Activated CD4-positive, alpha-beta T cell treated with anti-CD3 and anti-CD28 coated beads for 36 hours (primary cell): ENCODE measurements around the gene DEFB115. TPM values are rescaled to one million over a fixed set of nuclear protein-coding genes. Genes with fewer than 3 reads are reported as not detected.
"Not testable (repeated sequence)": the region's sequence is repeated elsewhere in the genome, so short reads cannot be mapped to it uniquely, and the experiment has no call there.

Experiments
- ATAC-seq: fragments of 200-7000 bp; cut with Tn5 transposase; one replicate; pipeline ENCODE4 v1.10.0; 2021; ENCODE audit warnings: mild to moderate bottlenecking, moderate library complexity
- CTCF ChIA-PET: fragments of 350-600 bp; sonication (Branson Sonifier 250); formaldehyde crosslinking; loops from one replicate; lab custom pipeline; 2021; ENCODE audit warnings: antibody characterized with exemption; lab: Charles Lee
- POLR2A ChIA-PET: fragments of 350-600 bp; sonication (Branson Sonifier 250); formaldehyde crosslinking; loops from one replicate; lab custom pipeline; 2021; ENCODE audit warnings: antibody characterized with exemption, inconsistent platforms; lab: Charles Lee
- DNase-seq: peaks from one replicate; pipeline ENCODE4 v3.0.0-alpha.2; 2020
- H3K27ac Mint-ChIP-seq: one replicate; pipeline ENCODE4 v1.8.0; 2021; ENCODE audit warnings: mixed read lengths
- H3K27me3 Mint-ChIP-seq: one replicate; pipeline ENCODE4 v1.8.0; 2021; ENCODE audit warnings: mixed read lengths
- H3K36me3 Mint-ChIP-seq: one replicate; pipeline ENCODE4 v1.8.0; 2021; ENCODE audit warnings: low read depth, mixed read lengths
- H3K4me1 Mint-ChIP-seq: one replicate; pipeline ENCODE4 v1.8.0; 2021; ENCODE audit warnings: mixed read lengths
- H3K4me3 Mint-ChIP-seq: one replicate; pipeline ENCODE4 v1.8.0; 2021; ENCODE audit warnings: mild to moderate bottlenecking, moderate library complexity, mixed read lengths
- H3K9me3 Mint-ChIP-seq: one replicate; pipeline ENCODE4 v1.8.0; 2021; ENCODE audit warnings: low read depth, mixed read lengths
- intact Hi-C, 2 experiments: fragments of 100-400 bp; cut with DNase I in 1 of 2; cut with micrococcal nuclease in 1 of 2; formaldehyde crosslinking; loops; one replicate each; pipeline versions ENCODE4 v1.14.2 to v1.15.1; 2022 to 2024; cut with DNase I, micrococcal nuclease
- total RNA-seq, 2 experiments: library from RNA; stranded (reverse); gene quantifications; one replicate each; pipeline ENCODE4 v1.2.3, GENCODE V29; 2021

Gene DEFB115, protein sequence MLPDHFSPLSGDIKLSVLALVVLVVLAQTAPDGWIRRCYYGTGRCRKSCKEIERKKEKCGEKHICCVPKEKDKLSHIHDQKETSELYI
- total RNA-seq = not detected

DNA sequence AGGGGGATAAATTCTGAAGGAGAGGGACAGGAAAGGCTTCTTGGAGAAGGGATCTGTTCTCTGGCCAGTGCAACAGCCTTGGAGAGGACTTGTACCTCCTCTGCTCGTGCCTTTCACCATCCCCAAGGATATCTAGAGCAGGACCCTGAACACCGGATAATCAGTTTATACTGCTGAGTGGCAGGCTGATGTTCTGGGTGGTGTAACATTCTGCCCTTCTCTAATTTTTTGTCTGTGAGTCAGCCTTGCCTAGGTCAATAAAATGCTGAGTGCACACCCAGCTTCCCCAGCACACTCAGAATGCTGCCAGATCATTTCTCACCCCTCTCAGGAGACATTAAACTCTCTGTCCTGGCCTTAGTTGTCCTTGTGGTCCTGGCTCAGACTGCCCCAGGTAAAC lies at the start of gene DEFB115:
TSS of gene DEFB115 (plus strand) at position 301 of the 400 bp plus-strand sequence. CDS start at position 301, 0 bp downstream.
- no peaks in the 10 kb centered on the region for H3K36me3 Mint-ChIP-seq
- POLR2A ChIA-PET = no interaction called here
- no peak within 1 kb of the TSS for H3K4me3 Mint-ChIP-seq
- no peaks in the 10 kb centered on the region for H3K4me1 Mint-ChIP-seq
- intact Hi-C loops = no loop called here
- DNase-seq (no peak), ATAC-seq (no peak)
- CTCF ChIA-PET = interaction anchor here (0.7 kb wide), 1 partner anchor 66 kb away, joined by 4 read pairs; no protein-coding TSS in a partner anchor
- H3K27ac Mint-ChIP-seq = no peak within 1 kb of the TSS
- peaks cover 9% of the 10 kb centered on the region for H3K9me3 Mint-ChIP-seq
- no peaks in the 10 kb centered on the region for H3K27me3 Mint-ChIP-seq

DNA sequence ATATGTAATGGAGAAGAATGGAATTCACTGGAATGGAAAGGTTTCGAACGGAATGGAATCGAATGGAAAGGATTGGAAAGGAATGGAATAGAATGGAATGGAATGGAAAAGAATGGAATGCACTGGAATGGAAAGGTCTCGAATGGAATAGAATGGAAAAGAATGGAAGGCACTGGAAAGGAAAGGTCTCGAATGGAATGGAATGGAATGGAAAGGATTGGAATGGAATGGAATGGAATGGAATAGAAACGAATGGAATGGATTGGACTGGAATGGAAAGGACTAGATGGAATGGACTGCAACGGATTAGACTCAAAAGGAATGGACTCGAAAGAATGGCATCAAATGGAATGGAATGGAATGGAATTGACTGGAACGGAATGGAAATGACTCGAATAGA lies 20.5 kb upstream of the DEFB115 start:
- ATAC-seq (no peak), DNase-seq (no peak)
- intact Hi-C loops = no loop called here
- Mint-ChIP-seq H3K9me3 (no peaks in the 10 kb centered on the region), H3K36me3 (no peaks in the 10 kb centered on the region), H3K27me3 (no peaks in the 10 kb centered on the region), H3K4me1 (no peaks in the 10 kb centered on the region), H3K27ac (no peak overlapping the region), H3K4me3 (no peak overlapping the region)
- POLR2A ChIA-PET = no interaction called here
- CTCF ChIA-PET = no interaction called here

DNA sequence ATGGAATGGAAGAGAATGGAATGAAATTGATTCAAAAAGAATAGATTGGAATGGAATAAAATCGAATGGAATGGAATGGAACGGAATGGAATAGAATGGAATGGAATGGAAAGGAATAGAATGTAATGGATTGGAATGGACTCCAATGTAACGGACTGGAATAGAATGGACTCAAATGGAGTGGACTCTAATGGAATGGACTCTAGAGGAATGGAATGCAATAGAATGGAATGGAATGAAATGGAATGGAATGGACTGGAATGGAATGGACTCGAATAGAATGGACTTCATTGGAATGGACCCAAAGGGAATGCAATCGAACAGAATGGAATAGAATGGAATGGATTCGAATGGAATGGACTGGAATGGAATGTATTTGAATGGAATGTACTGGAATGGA lies 19.7 kb upstream of the DEFB115 start:
- Mint-ChIP-seq H3K9me3 (no peaks in the 10 kb centered on the region), H3K27me3 (no peaks in the 10 kb centered on the region), H3K4me1 (no peaks in the 10 kb centered on the region), H3K4me3 (no peak overlapping the region), H3K27ac (no peak overlapping the region), H3K36me3 (no peaks in the 10 kb centered on the region)
- DNase-seq (no peak), ATAC-seq (no peak)
- intact Hi-C loops = no loop called here
- ChIA-PET POLR2A (no interaction called here), CTCF (no interaction called here)

DNA sequence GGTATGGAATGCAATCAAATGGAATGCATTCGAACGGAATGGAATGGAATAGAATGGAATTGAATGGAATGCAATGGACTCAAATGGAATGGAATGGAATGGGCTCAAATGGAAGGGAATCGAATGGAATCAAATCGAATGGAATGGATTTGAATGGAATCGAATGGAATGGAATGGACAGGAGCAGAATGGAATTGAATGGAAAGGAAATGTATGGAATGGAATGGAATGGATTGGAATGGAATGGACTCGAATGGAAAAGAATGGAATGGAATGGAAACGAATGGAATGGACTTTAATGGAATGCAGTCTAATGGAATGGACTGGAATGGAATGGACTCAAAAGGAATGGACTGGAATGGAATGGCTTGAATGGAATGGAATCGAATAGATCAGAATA lies 18.3 kb upstream of the DEFB115 start:
- no peak overlapping the region for H3K27ac Mint-ChIP-seq
- H3K4me1 Mint-ChIP-seq = no peaks in the 10 kb centered on the region
- intact Hi-C loops = no loop called here
- POLR2A ChIA-PET = no interaction called here
- CTCF ChIA-PET = no interaction called here
- no peaks in the 10 kb centered on the region for H3K27me3 Mint-ChIP-seq
- ATAC-seq (no peak), DNase-seq (no peak)
- H3K9me3 Mint-ChIP-seq = no peaks in the 10 kb centered on the region
- no peaks in the 10 kb centered on the region for H3K36me3 Mint-ChIP-seq
- no peak overlapping the region for H3K4me3 Mint-ChIP-seq

DNA sequence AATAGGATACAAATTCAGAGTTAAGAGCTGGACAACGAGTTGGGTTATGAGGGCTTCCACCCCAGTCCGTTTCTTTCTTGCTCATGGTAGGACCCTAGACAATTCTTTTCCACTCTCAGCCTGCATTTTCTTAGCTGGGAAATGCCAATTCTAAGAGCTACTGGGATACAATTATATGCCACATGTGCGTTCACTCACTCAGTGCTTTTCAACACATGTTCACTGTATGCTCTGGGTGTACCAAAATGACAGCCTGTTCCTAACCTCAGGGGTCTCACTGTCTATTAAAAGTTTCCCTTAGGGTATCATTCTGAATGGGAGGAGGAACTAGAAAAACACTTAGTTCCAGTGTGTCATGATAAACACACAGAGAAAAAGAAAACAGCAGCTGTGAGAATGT lies 505 bp upstream of the DEFB115 start:
- POLR2A ChIA-PET = no interaction called here
- Mint-ChIP-seq H3K27ac (no peak overlapping the region), H3K27me3 (no peaks in the 10 kb centered on the region), H3K4me1 (no peaks in the 10 kb centered on the region), H3K36me3 (no peaks in the 10 kb centered on the region), H3K4me3 (no peak overlapping the region), H3K9me3 (peaks cover 9% of the 10 kb centered on the region)
- intact Hi-C loops = no loop called here
- DNase-seq (no peak), ATAC-seq (no peak)
- CTCF ChIA-PET = interaction anchor here (0.7 kb wide), 1 partner anchor 66 kb away, joined by 4 read pairs; no protein-coding TSS in a partner anchor

DNA sequence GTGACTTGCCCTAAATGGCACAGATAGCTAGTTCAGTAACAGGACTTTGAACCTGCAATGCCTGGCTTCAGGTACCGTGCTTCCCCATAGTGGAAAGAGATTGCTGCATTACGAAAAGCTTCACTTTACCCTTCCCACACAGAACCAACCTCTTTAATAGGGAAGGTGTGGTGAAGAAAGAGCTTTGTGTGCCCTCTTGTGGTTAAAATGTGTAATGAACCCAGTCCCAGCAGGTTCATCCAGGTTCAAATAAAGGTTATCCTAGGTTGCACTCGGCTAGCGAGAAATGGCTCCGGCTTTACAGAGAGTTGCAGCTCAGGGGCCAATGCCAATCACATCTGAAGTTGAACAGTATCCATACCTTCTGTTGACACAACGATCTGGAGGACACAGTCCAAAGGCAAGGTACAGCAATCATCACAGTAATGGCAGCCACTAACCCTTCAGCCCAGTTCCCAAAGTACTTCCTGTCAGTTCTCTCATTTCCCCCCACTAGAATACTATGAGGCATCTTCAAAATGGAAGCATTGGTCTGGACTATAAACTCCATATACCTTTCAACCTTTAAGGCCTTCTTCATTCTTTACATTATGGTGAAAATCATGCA lies 3.0 kb downstream of the DEFB115 start:
- no peak for ATAC-seq
- Mint-ChIP-seq H3K9me3 (peaks cover 4% of the 10 kb centered on the region), H3K4me3 (no peak overlapping the region), H3K4me1 (no peaks in the 10 kb centered on the region), H3K36me3 (no peaks in the 10 kb centered on the region), H3K27ac (no peak overlapping the region), H3K27me3 (no peaks in the 10 kb centered on the region)
- ChIA-PET POLR2A (no interaction called here), CTCF (interaction anchor here (0.7 to 1.8 kb wide), 4 partner anchors 9 to 278 kb away, joined by 3 to 7 read pairs (median 4); no protein-coding TSS in a partner anchor)
- DNase-seq = no peak
- intact Hi-C loops = loop anchor here in 1 of 2 experiments (2.0 kb wide), 1 partner anchor 52 kb away; no protein-coding TSS in a partner anchor

DNA sequence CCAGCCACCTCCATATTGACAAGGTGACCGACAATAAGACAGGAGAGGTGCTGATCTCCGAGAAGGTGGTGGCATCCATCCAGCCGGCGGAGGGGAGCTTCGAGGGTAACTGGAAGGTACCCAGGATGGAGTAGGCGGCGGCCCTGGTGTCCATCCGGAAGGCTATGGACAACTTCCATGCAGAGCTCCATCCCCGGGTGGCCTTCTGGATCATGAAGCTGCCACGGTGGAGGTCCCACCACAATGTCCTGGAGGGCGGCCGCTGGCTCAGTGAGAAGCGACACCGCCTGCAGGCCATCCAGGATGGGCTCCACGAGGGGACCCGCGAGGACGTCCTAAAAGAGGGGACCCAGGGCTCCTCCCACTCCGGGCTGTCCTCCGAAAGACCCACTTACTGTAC lies 17.0 kb downstream of the DEFB115 start:
- DNase-seq (no peak), ATAC-seq (no peak)
- ChIA-PET CTCF (interaction anchor here (1.2 kb wide), 1 partner anchor 15 kb away, joined by 3 read pairs; no protein-coding TSS in a partner anchor), POLR2A (no interaction called here)
- Mint-ChIP-seq H3K4me3 (no peak overlapping the region), H3K4me1 (no peaks in the 10 kb centered on the region), H3K36me3 (no peaks in the 10 kb centered on the region), H3K27ac (no peak overlapping the region), H3K9me3 (peaks cover 22% of the 10 kb centered on the region), H3K27me3 (no peaks in the 10 kb centered on the region)
- intact Hi-C loops = no loop called here

DNA sequence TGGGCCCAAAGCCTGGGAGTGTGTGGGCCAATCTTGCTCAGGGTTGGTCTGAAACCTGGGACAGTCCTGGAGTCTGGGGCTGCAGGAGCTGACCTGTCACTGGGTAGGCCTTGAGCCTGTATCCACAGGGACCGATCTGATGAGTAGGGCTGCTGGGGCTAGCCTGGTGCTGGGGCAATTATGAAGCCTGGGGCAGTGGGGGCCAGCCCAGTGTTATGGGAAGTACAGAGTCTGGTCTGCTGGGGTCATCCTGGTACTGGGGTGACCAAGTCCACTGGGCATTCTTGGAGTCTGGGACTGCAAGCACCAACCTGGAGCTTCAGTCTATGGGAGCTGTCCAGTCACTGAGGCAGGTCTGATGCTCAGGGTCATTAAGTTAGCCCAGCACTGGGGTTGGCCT lies 20.7 kb downstream of the DEFB115 start:
- Mint-ChIP-seq H3K27me3 (no peaks in the 10 kb centered on the region), H3K9me3 (peaks cover 7% of the 10 kb centered on the region), H3K27ac (no peak overlapping the region), H3K36me3 (no peaks in the 10 kb centered on the region), H3K4me1 (no peaks in the 10 kb centered on the region), H3K4me3 (no peak overlapping the region)
- intact Hi-C loops = no loop called here
- CTCF ChIA-PET = no interaction called here
- no peak for ATAC-seq
- no peak for DNase-seq
- POLR2A ChIA-PET = no interaction called here

DNA sequence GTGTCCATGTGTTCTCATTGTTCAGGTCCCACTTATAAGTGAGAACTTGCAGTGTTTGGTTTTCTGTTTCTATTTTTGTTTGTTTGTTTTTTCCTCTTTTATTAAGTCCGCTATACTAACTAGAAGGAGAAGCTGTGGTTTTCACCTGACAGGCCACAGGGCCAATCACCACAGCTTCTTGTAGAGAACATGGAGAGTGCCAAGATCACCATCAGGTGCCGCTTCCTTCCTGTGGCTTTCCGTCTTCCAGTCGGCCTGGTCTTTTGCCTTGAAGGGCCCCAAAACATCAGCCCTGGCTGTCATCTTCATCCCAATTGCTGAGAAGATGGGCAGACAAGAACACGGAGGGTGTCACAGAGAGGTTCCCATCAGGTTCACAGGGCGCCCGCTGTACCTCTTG lies 27.5 kb downstream of the DEFB115 start:
- ATAC-seq, H3K36me3 Mint-ChIP-seq, H3K4me3 Mint-ChIP-seq, POLR2A ChIA-PET, DNase-seq, H3K4me1 Mint-ChIP-seq, H3K27me3 Mint-ChIP-seq, CTCF ChIA-PET, intact Hi-C loops, H3K27ac Mint-ChIP-seq: not testable (repeated sequence)
- peaks cover 17% of the 10 kb centered on the region for H3K9me3 Mint-ChIP-seq

DNA sequence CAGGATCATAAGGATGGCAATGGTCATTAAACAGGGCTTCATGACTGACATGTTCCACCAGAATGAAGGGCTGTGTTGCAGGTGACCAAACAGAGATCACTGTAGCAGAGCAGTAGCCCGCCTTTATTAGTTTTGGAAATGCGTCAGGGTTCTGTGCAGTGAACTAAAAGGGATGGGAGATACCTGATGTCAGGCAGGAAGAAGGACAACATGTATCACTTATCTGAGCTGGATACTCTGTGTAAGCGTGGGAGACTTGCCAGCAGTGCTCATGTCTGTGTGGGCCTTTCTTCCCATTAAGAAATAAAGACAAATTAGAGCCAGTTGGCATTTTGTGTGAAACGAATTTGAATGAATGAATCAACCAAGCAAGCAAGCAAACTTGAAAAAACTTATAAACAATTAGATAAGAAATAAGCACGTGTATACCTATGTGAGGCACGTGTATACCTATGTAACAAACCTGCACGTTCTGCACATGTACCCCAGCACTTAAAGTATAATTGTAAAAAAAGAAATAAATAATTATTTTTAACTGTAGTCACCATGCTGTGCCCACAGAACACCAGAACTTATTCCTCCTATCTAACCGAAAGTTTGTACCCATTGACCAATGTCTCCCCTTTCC lies 51.2 kb downstream of the DEFB115 start, which contains the start of gene DEFB116:
TSS of gene DEFB116 (minus strand) at position 51 of the 628 bp plus-strand sequence. CDS start at position 51, 0 bp downstream.
- no peaks in the 10 kb centered on the region for H3K4me1 Mint-ChIP-seq
- no peak within 1 kb of the TSS for H3K4me3 Mint-ChIP-seq
- ChIA-PET CTCF (no interaction called here), POLR2A (no interaction called here)
- H3K27ac Mint-ChIP-seq = no peak within 1 kb of the TSS
- ATAC-seq (no peak), DNase-seq (no peak)
- H3K27me3 Mint-ChIP-seq = no peaks in the 10 kb centered on the region
- no peaks in the 10 kb centered on the region for H3K9me3 Mint-ChIP-seq
- intact Hi-C loops = loop anchor here in 1 of 2 experiments (10.0 kb wide), 1 partner anchor 64 kb away; no protein-coding TSS in a partner anchor
- no peaks in the 10 kb centered on the region for H3K36me3 Mint-ChIP-seq
